Measurements from ENCODE around the gene DNAJB7. TPM values are rescaled to one million over a fixed set of nuclear protein-coding genes. Genes with fewer than 3 reads are reported as not detected.

The DNAJB7 gene
- total RNA-seq, 1 donor from 2014 or later: not detected

- Histone ChIP-seq H3F3A (ENCODE audit: low read depth) (no peaks in the 10 kb centered on the region), H3K36me3 (no peaks in the 10 kb centered on the region), H4K20me1 (ENCODE audit: low read depth) (no peaks in the 10 kb centered on the region), H3K27ac (no peak overlapping the region), H3K79me2 (ENCODE audit: low read depth) (no peaks in the 10 kb centered on the region), H2AFZ (replicated peaks) (no peak overlapping the region), H3K4me3 (no peak overlapping the region), H3K9ac (no peak overlapping the region), H3K9me3 (ENCODE audit: low read depth) (no peaks in the 10 kb centered on the region), H3K4me1 (no peaks in the 10 kb centered on the region), H3K27me3 (no peaks in the 10 kb centered on the region), H3K4me2 (no peak overlapping the region)
- TF ChIP-seq EZH2 (IDR thresholded peaks at IDR 0.05) (no peak), EZH2phosphoT487 (IDR thresholded peaks at IDR 0.05) (no peak), CTCF (IDR thresholded peaks at IDR 0.05) (no peak)
- Mint-ChIP-seq H3K4me1 (no peaks in the 10 kb centered on the region), H3K9me3 (no peaks in the 10 kb centered on the region), H3K4me3 (no peak overlapping the region), H3K27me3 (ENCODE audit: insufficient read depth, low read depth) (no peaks in the 10 kb centered on the region), H3K36me3 (peaks cover 11% of the 10 kb centered on the region), H3K27ac (no peak overlapping the region)
- no peak for DNase-seq (ENCODE audit: low spot score)
Observed at GRCh38 chr22:40889116-40889515, 27.2 kb upstream of the DNAJB7 start.

GRCh38 chr22:40878922-40879321 lies 17.0 kb upstream of the DNAJB7 start:
- Histone ChIP-seq H3F3A (ENCODE audit: low read depth) (no peaks in the 10 kb centered on the region), H4K20me1 (ENCODE audit: low read depth) (no peaks in the 10 kb centered on the region), H3K4me3 (no peak overlapping the region), H3K9me3 (ENCODE audit: low read depth) (no peaks in the 10 kb centered on the region), H3K27me3 (no peaks in the 10 kb centered on the region), H2AFZ (replicated peaks) (no peak overlapping the region), H3K4me1 (no peaks in the 10 kb centered on the region), H3K36me3 (peaks cover 4% of the 10 kb centered on the region), H3K79me2 (ENCODE audit: low read depth) (no peaks in the 10 kb centered on the region), H3K4me2 (no peak overlapping the region), H3K9ac (no peak overlapping the region), H3K27ac (no peak overlapping the region)
- TF ChIP-seq CTCF (IDR thresholded peaks at IDR 0.05) (no peak), EZH2 (IDR thresholded peaks at IDR 0.05) (no peak), EZH2phosphoT487 (IDR thresholded peaks at IDR 0.05) (no peak)
- Mint-ChIP-seq H3K9me3 (no peaks in the 10 kb centered on the region), H3K27me3 (ENCODE audit: insufficient read depth, low read depth) (no peaks in the 10 kb centered on the region), H3K36me3 (peaks cover 4% of the 10 kb centered on the region), H3K4me3 (no peak overlapping the region), H3K4me1 (no peaks in the 10 kb centered on the region), H3K27ac (no peak overlapping the region)
- DNase-seq (ENCODE audit: low spot score): no peak

GRCh38 chr22:40877488-40877887 lies 15.6 kb upstream of the DNAJB7 start:
- no peak overlapping the region for H3K27ac ChIP-seq
- no peak overlapping the region for H3K27ac Mint-ChIP-seq

More at GRCh38 chr22:40877488-40877887, 15.6 kb upstream of the DNAJB7 start:
- H3K79me2 ChIP-seq (ENCODE audit: low read depth): no peaks in the 10 kb centered on the region
- Mint-ChIP-seq H3K4me1 (no peaks in the 10 kb centered on the region), H3K27me3 (ENCODE audit: insufficient read depth, low read depth) (no peaks in the 10 kb centered on the region), H3K4me3 (no peak overlapping the region), H3K36me3 (peaks cover 4% of the 10 kb centered on the region), H3K9me3 (no peaks in the 10 kb centered on the region)
- TF ChIP-seq EZH2 (IDR thresholded peaks at IDR 0.05) (no peak), CTCF (IDR thresholded peaks at IDR 0.05) (no peak), EZH2phosphoT487 (IDR thresholded peaks at IDR 0.05) (no peak)
- no peaks in the 10 kb centered on the region for H4K20me1 ChIP-seq (ENCODE audit: low read depth)
- H3K9me3 ChIP-seq (ENCODE audit: low read depth): no peaks in the 10 kb centered on the region
- H3K36me3 ChIP-seq: peaks cover 4% of the 10 kb centered on the region
- no peak for DNase-seq (ENCODE audit: low spot score)
- no peak overlapping the region for H3K4me2 ChIP-seq
- no peak overlapping the region for H2AFZ ChIP-seq (replicated peaks)
- no peaks in the 10 kb centered on the region for H3F3A ChIP-seq (ENCODE audit: low read depth)
- no peaks in the 10 kb centered on the region for H3K4me1 ChIP-seq
- H3K27me3 ChIP-seq: no peaks in the 10 kb centered on the region
- H3K4me3 ChIP-seq: no peak overlapping the region
- no peak overlapping the region for H3K9ac ChIP-seq

Measured in neural progenitor cell (in vitro differentiated cells).